CD4-positive, alpha-beta T cell treated with Interleukin-17A for 4 hours (primary cell): ENCODE measurements around the gene NCOA7.

Experiments
- DNase-seq: peaks from one replicate; pipeline ENCODE4 v3.0.0-alpha.2; 2020; ENCODE audit warnings: mixed read lengths

Gene NCOA7

DNA sequence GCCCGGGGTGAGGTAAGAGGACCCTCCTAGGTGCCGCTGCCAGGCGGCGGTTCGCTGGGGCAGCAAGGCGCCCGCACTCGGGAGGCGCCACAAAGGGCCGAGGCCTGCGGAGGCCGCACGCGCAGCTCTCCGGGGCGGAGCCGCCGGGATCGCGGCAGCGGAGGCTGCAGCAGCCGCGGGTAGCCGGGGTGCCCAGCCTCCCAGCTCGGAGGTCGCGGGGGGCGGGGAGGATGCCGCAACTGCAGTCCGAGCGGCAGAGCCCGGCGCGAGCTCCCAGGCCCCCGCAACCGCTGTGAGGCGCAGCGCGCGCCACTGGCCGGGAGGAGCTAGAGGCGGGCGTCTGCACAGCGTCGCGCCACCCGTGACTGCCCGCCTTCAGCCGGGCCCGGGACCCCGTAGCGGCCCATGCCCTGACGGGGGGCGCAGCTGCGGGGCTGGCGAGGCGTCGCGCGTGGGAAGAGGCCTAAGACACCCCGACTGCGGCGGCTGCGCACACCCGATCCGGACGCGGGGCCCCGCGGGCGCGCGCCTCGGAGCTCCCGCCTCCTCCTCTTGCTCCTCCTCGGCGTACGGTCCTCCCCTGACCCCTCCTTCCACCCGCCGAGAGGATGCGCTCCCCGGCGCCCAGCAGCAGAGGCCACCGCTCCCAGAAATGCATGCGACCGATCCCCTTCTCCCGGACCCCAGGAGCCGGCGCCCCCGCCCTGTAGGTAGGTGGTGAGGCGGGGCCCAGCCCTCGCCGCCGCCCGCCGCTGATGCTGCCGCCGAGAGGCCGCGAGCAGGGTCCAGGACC lies at the start of gene NCOA7:
Gene NCOA7 (plus strand): TSS at position 603 of the 793 bp plus-strand sequence. CDS start 24,395 bp downstream, outside the sequence.
- peak; percentile 87 for DNase-seq

GRCh38 chr6:125741336-125741735 lies 49.4 kb upstream of the NCOA7 start:
- DNase-seq, result no peak

DNA sequence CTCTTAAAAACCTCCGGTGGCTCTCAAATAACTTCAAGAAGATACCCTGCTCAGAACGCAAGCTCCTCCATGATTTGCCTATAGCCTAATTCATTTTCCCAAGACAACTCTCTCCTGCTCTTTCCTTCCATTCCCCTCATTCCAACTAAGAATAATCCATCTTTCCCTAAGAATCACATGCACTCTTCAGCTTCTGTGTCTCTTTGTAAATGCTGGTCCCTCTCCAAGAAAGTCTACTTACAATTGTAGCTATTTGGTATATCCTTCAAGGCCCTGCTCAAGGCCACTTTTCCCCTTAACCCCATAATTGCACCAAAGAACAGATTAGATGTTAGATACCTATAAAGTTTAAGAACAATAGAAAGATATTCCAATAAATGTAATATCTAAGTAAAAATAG lies 48.7 kb upstream of the NCOA7 start:
- no peak for DNase-seq

DNA sequence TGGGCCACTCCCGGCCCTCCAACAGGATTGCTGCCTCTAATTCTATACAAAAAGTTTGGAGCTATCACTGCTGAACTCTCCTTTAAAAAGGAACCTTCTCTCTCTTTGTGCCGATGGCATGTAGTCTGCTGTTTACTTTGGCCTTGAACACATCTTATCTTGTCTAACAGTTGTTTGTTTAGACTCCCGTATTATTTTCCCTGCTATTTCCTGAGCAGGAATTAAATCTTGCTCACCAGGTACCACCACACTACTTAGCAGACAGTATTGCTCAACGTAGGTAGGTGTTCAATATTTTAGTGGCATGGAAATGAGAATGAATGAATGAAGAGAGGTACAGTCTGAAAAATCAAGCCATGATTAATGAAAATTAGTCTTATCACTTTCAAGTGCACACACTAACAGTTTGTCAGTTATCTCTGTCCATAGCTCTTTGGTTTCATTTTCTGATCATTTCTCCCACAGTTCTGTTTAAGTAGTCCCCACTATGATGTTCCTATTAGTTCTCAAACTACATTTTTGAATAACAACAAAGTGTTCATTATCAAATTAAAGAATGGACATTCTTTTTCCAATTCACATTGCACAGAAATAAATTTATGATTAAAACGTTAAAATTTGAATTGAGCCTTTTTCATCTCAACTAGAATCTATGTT lies 48.2 kb upstream of the NCOA7 start:
- no peak for DNase-seq

DNA sequence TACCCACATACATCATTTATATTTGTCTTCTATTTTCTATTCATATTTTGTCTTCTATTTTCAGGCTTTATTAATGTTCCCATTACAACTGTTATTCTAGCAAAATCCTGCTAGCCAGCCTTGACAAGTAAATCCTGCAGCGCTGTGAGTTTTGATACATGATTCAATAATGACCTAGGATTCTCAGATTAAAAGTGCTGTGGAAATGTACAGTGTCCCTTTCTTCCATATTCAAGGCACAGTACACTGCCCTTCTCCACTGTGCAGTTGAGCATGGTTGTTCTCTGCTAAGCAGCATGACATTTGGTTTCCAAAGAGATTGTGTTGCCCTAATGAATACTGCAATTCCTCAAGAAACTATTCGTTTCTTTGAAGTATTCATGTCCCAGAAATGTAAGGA lies 47.2 kb upstream of the NCOA7 start:
- DNase-seq, result no peak

GRCh38 chr6:125745281-125746018 lies 45.3 kb upstream of the NCOA7 start:
- no peak for DNase-seq

DNA sequence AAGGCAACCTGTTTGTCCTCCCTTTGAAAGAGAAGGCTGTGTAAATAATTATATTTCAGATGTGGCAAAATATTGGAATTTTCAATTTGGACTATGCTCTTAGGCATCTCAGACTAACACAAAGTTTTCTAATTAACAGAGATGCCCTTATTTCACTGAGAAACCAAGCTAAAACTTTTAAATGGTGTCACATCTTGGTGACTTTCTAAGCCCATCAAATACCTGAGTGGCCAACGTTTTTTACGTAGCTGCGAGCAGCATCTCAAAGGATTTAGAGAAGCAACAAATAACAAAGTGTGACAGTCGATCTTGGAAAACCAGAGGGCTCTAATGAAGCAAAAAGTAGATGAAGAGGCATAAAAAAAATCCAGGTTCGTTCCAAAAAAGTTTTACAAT lies 44.7 kb upstream of the NCOA7 start:
- DNase-seq, result no peak

- DNase-seq, result peak; percentile 76
These were observed 43.8 kb upstream of the NCOA7 start for GRCh38 chr6:125746731-125747588.

GRCh38 chr6:125747589-125748405 lies 43.0 kb upstream of the NCOA7 start:
- DNase-seq, result peak; percentile 40

DNA sequence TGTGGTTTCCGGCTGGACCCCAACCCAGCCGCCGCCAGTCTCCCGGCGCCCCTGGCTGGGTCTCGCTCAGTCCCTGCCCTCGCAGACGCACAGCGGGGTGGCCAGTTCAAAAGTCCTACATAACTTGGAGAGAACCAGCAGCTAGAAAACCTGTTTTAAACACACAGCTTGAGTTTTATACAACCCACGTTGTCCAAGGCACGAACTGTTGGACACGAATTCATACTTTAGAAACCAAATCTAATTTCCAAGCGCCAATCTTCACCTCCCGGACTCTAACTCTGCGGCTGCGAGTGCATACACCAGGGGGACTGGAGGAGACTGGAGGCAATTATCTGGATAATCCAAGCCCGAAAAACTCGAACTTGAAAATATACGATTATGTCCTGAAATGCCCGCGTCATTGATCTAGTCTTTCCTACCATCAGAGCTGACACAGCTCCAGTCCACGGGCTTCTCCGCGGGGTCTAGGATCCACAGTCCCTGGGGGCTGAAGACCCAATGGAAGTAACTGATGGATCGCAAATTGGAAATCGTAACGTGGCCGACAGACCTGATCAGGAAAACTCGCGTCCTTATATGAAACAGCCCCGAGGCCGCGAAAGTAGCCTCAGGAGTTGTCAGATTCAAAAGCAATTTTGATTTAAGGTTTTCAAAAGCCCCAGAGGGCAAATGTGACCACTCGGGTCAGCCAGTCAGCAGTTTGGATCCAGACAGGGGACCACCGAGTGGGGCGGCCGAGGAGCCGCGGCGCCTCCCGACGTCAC lies 42.2 kb upstream of the NCOA7 start:
- DNase-seq, result no peak

- DNase-seq, result peak; percentile 89
These were observed 41.4 kb upstream of the NCOA7 start, which contains the start of gene HEY2 for GRCh38 chr6:125749173-125749864. HEY2 (plus strand) TSS chr6:125749632; CDS start chr6:125749777, 145 bp downstream.

- DNase-seq, result peak; percentile 18
These were observed 40.7 kb upstream of the NCOA7 start for GRCh38 chr6:125749865-125750691.

GRCh38 chr6:125750692-125751333 lies 39.9 kb upstream of the NCOA7 start:
- no peak for DNase-seq

DNA sequence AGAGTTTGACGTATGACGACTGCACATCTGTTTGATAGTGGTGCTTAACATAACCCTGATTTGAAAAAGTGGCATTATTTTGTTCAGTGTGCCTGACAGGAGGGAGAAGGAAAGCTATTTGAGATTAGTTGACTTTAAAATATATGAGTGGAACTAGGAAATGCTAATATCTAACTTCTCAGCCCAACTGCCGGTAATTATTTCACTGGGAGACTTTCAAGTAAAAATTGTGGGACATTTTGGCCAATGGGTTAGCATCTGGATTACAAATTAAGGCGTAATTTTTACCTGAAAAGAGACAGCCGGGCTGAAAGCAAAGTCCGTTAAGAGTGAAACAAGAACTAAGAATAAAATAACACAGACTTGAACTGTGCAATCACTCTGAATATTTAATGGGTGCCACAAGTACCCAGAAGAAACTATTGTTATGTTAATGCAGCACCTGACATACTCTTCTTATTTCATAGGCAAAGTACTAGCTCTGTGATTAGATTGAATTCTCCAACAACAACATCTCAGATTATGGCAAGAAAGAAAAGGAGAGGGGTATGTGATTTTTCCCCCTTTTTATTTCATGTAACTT lies 39.3 kb upstream of the NCOA7 start:
- DNase-seq, result no peak

DNA sequence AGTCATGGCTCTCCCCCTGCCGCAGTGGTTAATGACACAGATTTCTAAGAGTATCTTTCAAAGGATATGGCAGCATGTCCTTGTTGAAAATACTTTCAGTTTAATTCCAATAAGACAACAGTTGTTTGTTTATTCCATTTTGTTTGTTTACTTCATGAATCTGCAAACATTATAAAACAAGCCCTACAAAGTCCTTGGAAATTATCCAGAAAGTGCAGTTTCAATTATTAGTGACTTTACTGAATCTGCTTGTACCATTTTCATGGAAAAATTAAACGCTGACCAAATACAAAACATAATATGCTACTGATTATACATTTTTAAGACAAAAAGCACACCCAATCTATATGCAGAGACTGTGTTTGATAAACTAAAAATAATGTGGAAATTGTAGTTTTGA lies 38.0 kb upstream of the NCOA7 start:
- DNase-seq, result no peak

DNA sequence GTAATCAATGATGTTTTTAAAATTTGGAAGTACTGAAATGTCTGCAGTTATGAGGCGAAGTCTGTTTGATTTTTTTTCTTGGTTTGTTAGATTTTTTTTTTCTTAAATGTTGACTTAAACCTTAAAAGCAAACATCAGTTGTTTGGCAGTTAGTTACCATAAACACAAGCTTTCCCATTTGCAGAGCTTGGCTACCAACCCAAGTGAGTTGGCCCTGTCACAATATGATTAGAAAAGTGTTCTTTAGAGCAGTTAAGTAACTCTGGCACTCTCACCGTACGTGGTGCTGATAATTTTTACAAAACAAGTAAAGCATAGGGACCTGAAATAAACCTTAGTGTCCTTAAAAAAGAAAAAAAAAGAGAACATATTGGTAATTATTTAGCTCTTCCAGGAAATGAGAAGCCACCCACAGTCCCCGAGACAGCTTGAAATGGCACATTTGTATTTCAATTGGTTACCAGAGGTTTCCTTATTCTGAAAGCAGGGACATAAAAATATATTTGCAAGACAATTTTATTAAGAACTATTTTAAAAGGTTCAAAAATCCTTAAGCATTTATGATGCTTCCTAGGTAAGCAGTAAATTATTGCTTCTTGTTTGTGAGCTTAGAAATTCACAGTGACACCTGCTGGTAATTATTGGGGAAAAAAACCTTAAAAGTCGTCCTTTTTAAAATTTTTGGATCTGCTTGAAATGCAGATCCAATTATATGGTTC lies 37.4 kb upstream of the NCOA7 start:
- no peak for DNase-seq

DNA sequence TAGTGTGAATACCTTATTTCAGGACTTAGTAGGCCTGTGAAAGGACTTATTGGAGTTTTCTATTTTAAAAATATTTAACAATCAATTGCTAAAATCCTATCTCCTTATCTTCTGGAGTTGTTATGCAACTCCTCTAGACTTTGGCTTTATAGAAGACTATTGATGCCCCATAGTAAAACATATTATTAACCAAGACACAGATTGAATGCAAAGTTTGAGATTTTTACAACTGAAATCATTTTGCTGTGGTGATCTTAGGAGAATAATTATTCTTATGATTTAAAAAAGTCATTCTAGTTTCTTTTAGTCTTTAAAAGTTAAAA lies 36.9 kb upstream of the NCOA7 start:
- no peak for DNase-seq

- no peak for DNase-seq
These were observed 36.2 kb upstream of the NCOA7 start for GRCh38 chr6:125754566-125754965.
